Esophagus squamous epithelium (tissue), 4 donors: ENCODE results near the gene DCC.

Experiments used
- POLR2A ChIP-seq, 4 donors: fragments of 450-650 bp; IDR thresholded peaks; one replicate each; pipeline ENCODE4 v1.6.1; 2017; ENCODE audit warnings: antibody characterized with exemption in 4 of 4, mild to moderate bottlenecking in 4 of 4, moderate library complexity in 3 of 4
- TF ChIP-seq, protein P1 (sequence below), 6 experiments: fragments of 450-650 bp in 4 of 6; fragments of 200-600 bp in 2 of 6; sonication (generic) in 2 of 6; IDR thresholded peaks; one replicate each; pipeline ENCODE4 v1.5.1; 2016 to 2019; ENCODE audit warnings: antibody characterized with exemption in 6 of 6, mild to moderate bottlenecking in 4 of 6, moderate library complexity in 4 of 6

DNA sequence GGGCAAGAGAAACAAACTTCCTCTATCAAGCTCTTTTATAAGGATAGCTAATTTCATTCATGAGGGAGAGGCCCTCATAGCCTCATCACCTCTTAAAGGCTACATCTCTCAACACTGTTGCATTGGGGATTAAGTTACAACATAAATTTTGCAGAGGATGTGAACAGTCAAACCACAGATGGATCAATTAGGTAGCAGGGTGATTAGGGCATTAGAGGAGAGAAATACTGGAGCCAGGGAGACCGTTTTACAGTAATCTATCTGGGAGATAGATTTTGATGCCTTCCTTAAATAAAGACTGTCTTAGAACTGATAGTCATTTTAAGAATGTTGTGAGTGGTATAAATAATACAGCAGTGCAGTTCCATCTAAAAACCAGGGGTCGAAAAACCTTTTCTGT, 258.9 kb downstream of the DCC start:
- TF ChIP-seq, protein P1, sequence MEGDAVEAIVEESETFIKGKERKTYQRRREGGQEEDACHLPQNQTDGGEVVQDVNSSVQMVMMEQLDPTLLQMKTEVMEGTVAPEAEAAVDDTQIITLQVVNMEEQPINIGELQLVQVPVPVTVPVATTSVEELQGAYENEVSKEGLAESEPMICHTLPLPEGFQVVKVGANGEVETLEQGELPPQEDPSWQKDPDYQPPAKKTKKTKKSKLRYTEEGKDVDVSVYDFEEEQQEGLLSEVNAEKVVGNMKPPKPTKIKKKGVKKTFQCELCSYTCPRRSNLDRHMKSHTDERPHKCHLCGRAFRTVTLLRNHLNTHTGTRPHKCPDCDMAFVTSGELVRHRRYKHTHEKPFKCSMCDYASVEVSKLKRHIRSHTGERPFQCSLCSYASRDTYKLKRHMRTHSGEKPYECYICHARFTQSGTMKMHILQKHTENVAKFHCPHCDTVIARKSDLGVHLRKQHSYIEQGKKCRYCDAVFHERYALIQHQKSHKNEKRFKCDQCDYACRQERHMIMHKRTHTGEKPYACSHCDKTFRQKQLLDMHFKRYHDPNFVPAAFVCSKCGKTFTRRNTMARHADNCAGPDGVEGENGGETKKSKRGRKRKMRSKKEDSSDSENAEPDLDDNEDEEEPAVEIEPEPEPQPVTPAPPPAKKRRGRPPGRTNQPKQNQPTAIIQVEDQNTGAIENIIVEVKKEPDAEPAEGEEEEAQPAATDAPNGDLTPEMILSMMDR (IDR thresholded peaks at IDR 0.05), result no peak
- TF ChIP-seq POLR2A (IDR thresholded peaks at IDR 0.05), result no peak
